Neural cell (in vitro differentiated cells): ENCODE measurements around the gene PARP12.

Experiments used
- EP300 ChIP-seq: fragments of 450-650 bp; conservative IDR thresholded peaks from 2 replicates; pipeline ENCODE4 v1.6.1; 2014; ENCODE audit warnings: antibody characterized with exemption, mild to moderate bottlenecking, moderate library complexity; ENCODE audit not compliant: poor library complexity, severe bottlenecking
- RAD21 ChIP-seq: fragments of 450-650 bp; conservative IDR thresholded peaks from 2 replicates; pipeline ENCODE4 v1.6.1; 2014; ENCODE audit warnings: antibody characterized with exemption, mild to moderate bottlenecking, moderate library complexity
- SMC3 ChIP-seq: fragments of 450-650 bp; conservative IDR thresholded peaks from 2 replicates; pipeline ENCODE4 v1.6.1; 2014; ENCODE audit warnings: antibody characterized with exemption, mild to moderate bottlenecking, moderate library complexity; ENCODE audit not compliant: poor library complexity
- TF ChIP-seq, protein P1 (sequence below): IDR thresholded peaks from 2 replicates; pipeline ENCODE4 v1.6.1; 2012; ENCODE audit warnings: borderline replicate concordance
- TF ChIP-seq, protein P2 (sequence below): fragments of 450-650 bp; IDR thresholded peaks from 2 replicates; pipeline ENCODE4 v1.5.1; 2014; ENCODE audit warnings: antibody characterized with exemption, mild to moderate bottlenecking, moderate library complexity; ENCODE audit not compliant: poor library complexity, severe bottlenecking

DNA sequence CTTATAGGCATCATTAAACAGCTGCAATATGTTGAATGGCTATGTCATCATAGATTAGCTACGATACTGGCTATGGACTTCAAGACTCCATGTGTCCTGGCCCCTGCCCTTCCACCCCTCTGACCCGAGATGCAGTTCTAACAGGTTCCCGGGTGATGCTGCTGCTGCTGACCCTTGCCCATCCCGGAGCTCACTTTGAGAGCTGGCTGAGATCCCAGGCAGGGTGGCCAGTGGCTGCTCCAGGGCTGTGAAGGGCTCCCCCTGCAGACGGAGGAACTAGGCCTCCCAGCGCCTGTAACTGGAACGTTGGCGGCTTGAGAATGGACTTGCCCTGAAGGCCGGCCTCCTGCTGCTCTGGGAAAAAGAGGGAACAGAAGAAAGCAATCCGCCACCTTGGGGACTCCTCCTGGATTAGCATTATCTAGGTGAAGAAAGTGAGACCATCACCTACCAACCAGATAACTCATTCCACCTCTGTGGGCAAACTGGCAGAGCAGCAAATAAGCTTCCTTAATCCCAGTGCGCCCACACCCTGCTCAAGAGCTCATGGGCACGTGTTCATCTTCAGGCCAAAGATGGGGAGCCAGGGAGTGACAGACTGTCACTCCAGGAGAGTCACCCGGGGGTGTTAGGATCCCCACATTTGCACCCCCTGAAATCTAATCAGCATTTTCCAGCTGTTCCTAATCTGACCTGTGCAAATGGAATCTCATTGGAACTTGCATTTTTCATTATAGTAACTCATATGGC lies 56.8 kb downstream of the PARP12 start:
- TF ChIP-seq RAD21 = no peak
- no peak for TF ChIP-seq EP300
- TF ChIP-seq, protein P1, sequence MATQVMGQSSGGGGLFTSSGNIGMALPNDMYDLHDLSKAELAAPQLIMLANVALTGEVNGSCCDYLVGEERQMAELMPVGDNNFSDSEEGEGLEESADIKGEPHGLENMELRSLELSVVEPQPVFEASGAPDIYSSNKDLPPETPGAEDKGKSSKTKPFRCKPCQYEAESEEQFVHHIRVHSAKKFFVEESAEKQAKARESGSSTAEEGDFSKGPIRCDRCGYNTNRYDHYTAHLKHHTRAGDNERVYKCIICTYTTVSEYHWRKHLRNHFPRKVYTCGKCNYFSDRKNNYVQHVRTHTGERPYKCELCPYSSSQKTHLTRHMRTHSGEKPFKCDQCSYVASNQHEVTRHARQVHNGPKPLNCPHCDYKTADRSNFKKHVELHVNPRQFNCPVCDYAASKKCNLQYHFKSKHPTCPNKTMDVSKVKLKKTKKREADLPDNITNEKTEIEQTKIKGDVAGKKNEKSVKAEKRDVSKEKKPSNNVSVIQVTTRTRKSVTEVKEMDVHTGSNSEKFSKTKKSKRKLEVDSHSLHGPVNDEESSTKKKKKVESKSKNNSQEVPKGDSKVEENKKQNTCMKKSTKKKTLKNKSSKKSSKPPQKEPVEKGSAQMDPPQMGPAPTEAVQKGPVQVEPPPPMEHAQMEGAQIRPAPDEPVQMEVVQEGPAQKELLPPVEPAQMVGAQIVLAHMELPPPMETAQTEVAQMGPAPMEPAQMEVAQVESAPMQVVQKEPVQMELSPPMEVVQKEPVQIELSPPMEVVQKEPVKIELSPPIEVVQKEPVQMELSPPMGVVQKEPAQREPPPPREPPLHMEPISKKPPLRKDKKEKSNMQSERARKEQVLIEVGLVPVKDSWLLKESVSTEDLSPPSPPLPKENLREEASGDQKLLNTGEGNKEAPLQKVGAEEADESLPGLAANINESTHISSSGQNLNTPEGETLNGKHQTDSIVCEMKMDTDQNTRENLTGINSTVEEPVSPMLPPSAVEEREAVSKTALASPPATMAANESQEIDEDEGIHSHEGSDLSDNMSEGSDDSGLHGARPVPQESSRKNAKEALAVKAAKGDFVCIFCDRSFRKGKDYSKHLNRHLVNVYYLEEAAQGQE = no peak
- no peak for TF ChIP-seq SMC3
- TF ChIP-seq, protein P2, sequence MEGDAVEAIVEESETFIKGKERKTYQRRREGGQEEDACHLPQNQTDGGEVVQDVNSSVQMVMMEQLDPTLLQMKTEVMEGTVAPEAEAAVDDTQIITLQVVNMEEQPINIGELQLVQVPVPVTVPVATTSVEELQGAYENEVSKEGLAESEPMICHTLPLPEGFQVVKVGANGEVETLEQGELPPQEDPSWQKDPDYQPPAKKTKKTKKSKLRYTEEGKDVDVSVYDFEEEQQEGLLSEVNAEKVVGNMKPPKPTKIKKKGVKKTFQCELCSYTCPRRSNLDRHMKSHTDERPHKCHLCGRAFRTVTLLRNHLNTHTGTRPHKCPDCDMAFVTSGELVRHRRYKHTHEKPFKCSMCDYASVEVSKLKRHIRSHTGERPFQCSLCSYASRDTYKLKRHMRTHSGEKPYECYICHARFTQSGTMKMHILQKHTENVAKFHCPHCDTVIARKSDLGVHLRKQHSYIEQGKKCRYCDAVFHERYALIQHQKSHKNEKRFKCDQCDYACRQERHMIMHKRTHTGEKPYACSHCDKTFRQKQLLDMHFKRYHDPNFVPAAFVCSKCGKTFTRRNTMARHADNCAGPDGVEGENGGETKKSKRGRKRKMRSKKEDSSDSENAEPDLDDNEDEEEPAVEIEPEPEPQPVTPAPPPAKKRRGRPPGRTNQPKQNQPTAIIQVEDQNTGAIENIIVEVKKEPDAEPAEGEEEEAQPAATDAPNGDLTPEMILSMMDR = no peak
